Activated CD4-positive, alpha-beta memory T cell treated with anti-CD3 and anti-CD28 coated beads for 36 hours (primary cell): ENCODE data around the gene POLE4. TPM values are rescaled to one million over a fixed set of nuclear protein-coding genes. Genes with fewer than 3 reads are reported as not detected.

Source experiments
- CTCF ChIA-PET: fragments of 350-600 bp; sonication (Branson Sonifier 250); formaldehyde crosslinking; loops from one replicate; lab custom pipeline; 2021; ENCODE audit warnings: antibody characterized with exemption, inconsistent platforms; lab: Charles Lee
- POLR2A ChIA-PET: fragments of 350-600 bp; sonication (Branson Sonifier 250); formaldehyde crosslinking; loops from one replicate; lab custom pipeline; 2021; ENCODE audit warnings: antibody characterized with exemption; lab: Charles Lee
- DNase-seq: peaks from one replicate; pipeline ENCODE4 v3.0.0-alpha.2; 2020
- H3K27ac Mint-ChIP-seq: one replicate; pipeline ENCODE4 v1.8.0; 2021; ENCODE audit warnings: mixed read lengths
- H3K27me3 Mint-ChIP-seq: one replicate; pipeline ENCODE4 v1.8.0; 2021; ENCODE audit warnings: mixed read lengths
- H3K36me3 Mint-ChIP-seq: one replicate; pipeline ENCODE4 v1.8.0; 2021; ENCODE audit warnings: mixed read lengths
- H3K4me1 Mint-ChIP-seq: one replicate; pipeline ENCODE4 v1.8.0; 2021; ENCODE audit warnings: low read depth, mixed read lengths
- H3K4me3 Mint-ChIP-seq: one replicate; pipeline ENCODE4 v1.8.0; 2021; ENCODE audit warnings: mild to moderate bottlenecking, mixed read lengths
- H3K9me3 Mint-ChIP-seq: one replicate; pipeline ENCODE4 v1.8.0; 2021; ENCODE audit warnings: mixed read lengths
- intact Hi-C: fragments of 100-400 bp; cut with micrococcal nuclease; formaldehyde crosslinking; loops from one replicate; pipeline ENCODE4 v1.15.1; 2023
- total RNA-seq, 2 experiments: library from RNA; stranded (reverse); gene quantifications; one replicate each; pipeline ENCODE4 v1.2.3, GENCODE V29; 2021

The POLE4 gene
- total RNA-seq, 2 experiments from 2014 or later = 54.6 to 58.0 TPM

GRCh38 chr2:74975016-74975415 lies 16.6 kb downstream of the POLE4 start:
- Mint-ChIP-seq H3K4me1 (peaks cover 3% of the 10 kb centered on the region), H3K27ac (no peak overlapping the region), H3K27me3 (no peaks in the 10 kb centered on the region), H3K36me3 (peaks cover 14% of the 10 kb centered on the region), H3K4me3 (no peak overlapping the region), H3K9me3 (no peaks in the 10 kb centered on the region)
- intact Hi-C loops = no loop called here
- DNase-seq = no peak
- ChIA-PET POLR2A (no interaction called here), CTCF (no interaction called here)

GRCh38 chr2:74979844-74980243 lies 21.4 kb downstream of the POLE4 start:
- Mint-ChIP-seq H3K27me3 (no peaks in the 10 kb centered on the region), H3K4me1 (peaks cover 3% of the 10 kb centered on the region), H3K4me3 (no peak overlapping the region), H3K27ac (no peak overlapping the region), H3K36me3 (peaks cover 15% of the 10 kb centered on the region), H3K9me3 (no peaks in the 10 kb centered on the region)
- ChIA-PET CTCF (interaction anchor here (1.5 kb wide), 1 partner anchor 85 kb away, joined by 3 read pairs; no protein-coding TSS in a partner anchor), POLR2A (no interaction called here)
- no peak for DNase-seq
- intact Hi-C loops = no loop called here

GRCh38 chr2:74982577-74982976 lies 24.1 kb downstream of the POLE4 start:
- ChIA-PET CTCF (interaction anchor here (0.7 kb wide), 1 partner anchor 63 kb away, joined by 3 read pairs; no protein-coding TSS in a partner anchor), POLR2A (no interaction called here)
- no peak for DNase-seq
- peaks cover 11% of the 10 kb centered on the region for H3K36me3 Mint-ChIP-seq
- no peaks in the 10 kb centered on the region for H3K27me3 Mint-ChIP-seq
- peaks cover 3% of the 10 kb centered on the region for H3K4me1 Mint-ChIP-seq
- H3K27ac Mint-ChIP-seq = no peak overlapping the region
- intact Hi-C loops = loop anchor here (2.0 kb wide), 1 partner anchor 64 kb away; no protein-coding TSS in a partner anchor
- no peak overlapping the region for H3K4me3 Mint-ChIP-seq
- peaks cover 10% of the 10 kb centered on the region for H3K9me3 Mint-ChIP-seq

- no peak for DNase-seq
- peaks cover 14% of the 10 kb centered on the region for H3K9me3 Mint-ChIP-seq
- peaks cover 3% of the 10 kb centered on the region for H3K4me1 Mint-ChIP-seq
- H3K36me3 Mint-ChIP-seq = peaks cover 11% of the 10 kb centered on the region
- intact Hi-C loops = loop anchor here (2.0 kb wide), 1 partner anchor 65 kb away; no protein-coding TSS in a partner anchor
- ChIA-PET CTCF (no interaction called here), POLR2A (no interaction called here)
- no peaks in the 10 kb centered on the region for H3K27me3 Mint-ChIP-seq
- H3K27ac Mint-ChIP-seq = no peak overlapping the region
- H3K4me3 Mint-ChIP-seq = no peak overlapping the region
Observed at GRCh38 chr2:74983631-74984392, 25.4 kb downstream of the POLE4 start.

- Mint-ChIP-seq H3K4me1 (no peaks in the 10 kb centered on the region), H3K27ac (no peak overlapping the region), H3K27me3 (no peaks in the 10 kb centered on the region), H3K36me3 (peaks cover 9% of the 10 kb centered on the region), H3K9me3 (peaks cover 14% of the 10 kb centered on the region), H3K4me3 (no peak overlapping the region)
- POLR2A ChIA-PET = no interaction called here
- no peak for DNase-seq
- intact Hi-C loops = no loop called here
- CTCF ChIA-PET = no interaction called here
Observed at GRCh38 chr2:74984947-74985637, 26.6 kb downstream of the POLE4 start.

- Mint-ChIP-seq H3K4me1 (no peaks in the 10 kb centered on the region), H3K27ac (no peak overlapping the region), H3K27me3 (no peaks in the 10 kb centered on the region), H3K4me3 (no peak overlapping the region), H3K9me3 (peaks cover 14% of the 10 kb centered on the region), H3K36me3 (peaks cover 9% of the 10 kb centered on the region)
- ChIA-PET POLR2A (no interaction called here), CTCF (no interaction called here)
- intact Hi-C loops = no loop called here
- DNase-seq = no peak
Observed at GRCh38 chr2:74985978-74986609, 27.7 kb downstream of the POLE4 start.

- intact Hi-C loops = no loop called here
- POLR2A ChIA-PET = no interaction called here
- no peak overlapping the region for H3K4me3 Mint-ChIP-seq
- no peak for DNase-seq
- CTCF ChIA-PET = interaction anchor here (0.9 to 1.9 kb wide), 2 partner anchors 72 kb away, joined by 3 to 5 read pairs; no protein-coding TSS in a partner anchor
- no peak overlapping the region for H3K27ac Mint-ChIP-seq
- no peaks in the 10 kb centered on the region for H3K4me1 Mint-ChIP-seq
- H3K27me3 Mint-ChIP-seq = no peaks in the 10 kb centered on the region
- H3K36me3 Mint-ChIP-seq = peaks cover 1% of the 10 kb centered on the region
- peaks cover 10% of the 10 kb centered on the region for H3K9me3 Mint-ChIP-seq
Observed at GRCh38 chr2:74991977-74992376, 33.5 kb downstream of the POLE4 start.

GRCh38 chr2:74999468-74999867 lies 41.0 kb downstream of the POLE4 start:
- ChIA-PET POLR2A (no interaction called here), CTCF (no interaction called here)
- Mint-ChIP-seq H3K27ac (no peak overlapping the region), H3K4me1 (no peaks in the 10 kb centered on the region), H3K4me3 (no peak overlapping the region), H3K27me3 (no peaks in the 10 kb centered on the region), H3K9me3 (no peaks in the 10 kb centered on the region), H3K36me3 (peaks cover 13% of the 10 kb centered on the region)
- DNase-seq = no peak
- intact Hi-C loops = no loop called here

GRCh38 chr2:75002007-75002406 lies 43.6 kb downstream of the POLE4 start:
- ChIA-PET CTCF (no interaction called here), POLR2A (no interaction called here)
- Mint-ChIP-seq H3K9me3 (no peaks in the 10 kb centered on the region), H3K27ac (no peak overlapping the region), H3K27me3 (no peaks in the 10 kb centered on the region), H3K4me3 (no peak overlapping the region), H3K4me1 (no peaks in the 10 kb centered on the region), H3K36me3 (peaks cover 13% of the 10 kb centered on the region)
- intact Hi-C loops = no loop called here
- no peak for DNase-seq

GRCh38 chr2:75003276-75003675 lies 44.8 kb downstream of the POLE4 start:
- intact Hi-C loops = no loop called here
- H3K9me3 Mint-ChIP-seq = no peaks in the 10 kb centered on the region
- H3K27me3 Mint-ChIP-seq = no peaks in the 10 kb centered on the region
- no peak overlapping the region for H3K27ac Mint-ChIP-seq
- peaks cover 12% of the 10 kb centered on the region for H3K36me3 Mint-ChIP-seq
- no peaks in the 10 kb centered on the region for H3K4me1 Mint-ChIP-seq
- no peak for DNase-seq
- no peak overlapping the region for H3K4me3 Mint-ChIP-seq
- CTCF ChIA-PET = no interaction called here
- POLR2A ChIA-PET = no interaction called here

GRCh38 chr2:75003773-75004172 lies 45.3 kb downstream of the POLE4 start:
- intact Hi-C loops = no loop called here
- H3K4me1 Mint-ChIP-seq = no peaks in the 10 kb centered on the region
- no peak overlapping the region for H3K4me3 Mint-ChIP-seq
- H3K27me3 Mint-ChIP-seq = no peaks in the 10 kb centered on the region
- H3K9me3 Mint-ChIP-seq = no peaks in the 10 kb centered on the region
- DNase-seq = no peak
- ChIA-PET POLR2A (no interaction called here), CTCF (no interaction called here)
- H3K36me3 Mint-ChIP-seq = peaks cover 8% of the 10 kb centered on the region
- H3K27ac Mint-ChIP-seq = no peak overlapping the region

- Mint-ChIP-seq H3K27me3 (no peaks in the 10 kb centered on the region), H3K9me3 (no peaks in the 10 kb centered on the region), H3K4me1 (no peaks in the 10 kb centered on the region), H3K27ac (no peak overlapping the region), H3K4me3 (no peak overlapping the region), H3K36me3 (peaks cover 5% of the 10 kb centered on the region)
- ChIA-PET CTCF (no interaction called here), POLR2A (no interaction called here)
- DNase-seq = no peak
- intact Hi-C loops = no loop called here
Observed at GRCh38 chr2:75006041-75006440, 47.6 kb downstream of the POLE4 start.
